ENCODE data around the gene SLC22A4.

The SLC22A4 gene

GRCh38 chr5:132297211-132297940 lies 3.2 kb downstream of the SLC22A4 start:
- no peak overlapping the region for H3K27ac ChIP-seq (ENCODE audit: low read depth, low read length)
- H3K27me3 ChIP-seq (ENCODE audit: control insufficient read depth, insufficient read depth, low read length): peaks cover 23% of the 10 kb centered on the region
- no peaks in the 10 kb centered on the region for H3K36me3 ChIP-seq (ENCODE audit: control insufficient read depth, insufficient read depth, low read length)
- H3K4me1 ChIP-seq (ENCODE audit: control insufficient read depth, insufficient read depth, low read length): peaks cover 23% of the 10 kb centered on the region
- no peak overlapping the region for H3K4me3 ChIP-seq (ENCODE audit: low read depth, low read length)
- no peak overlapping the region for H3K9ac ChIP-seq (ENCODE audit: low read length)
- no peaks in the 10 kb centered on the region for H3K9me3 ChIP-seq (ENCODE audit: control insufficient read depth, insufficient read depth, low read depth, low read length)

DNA sequence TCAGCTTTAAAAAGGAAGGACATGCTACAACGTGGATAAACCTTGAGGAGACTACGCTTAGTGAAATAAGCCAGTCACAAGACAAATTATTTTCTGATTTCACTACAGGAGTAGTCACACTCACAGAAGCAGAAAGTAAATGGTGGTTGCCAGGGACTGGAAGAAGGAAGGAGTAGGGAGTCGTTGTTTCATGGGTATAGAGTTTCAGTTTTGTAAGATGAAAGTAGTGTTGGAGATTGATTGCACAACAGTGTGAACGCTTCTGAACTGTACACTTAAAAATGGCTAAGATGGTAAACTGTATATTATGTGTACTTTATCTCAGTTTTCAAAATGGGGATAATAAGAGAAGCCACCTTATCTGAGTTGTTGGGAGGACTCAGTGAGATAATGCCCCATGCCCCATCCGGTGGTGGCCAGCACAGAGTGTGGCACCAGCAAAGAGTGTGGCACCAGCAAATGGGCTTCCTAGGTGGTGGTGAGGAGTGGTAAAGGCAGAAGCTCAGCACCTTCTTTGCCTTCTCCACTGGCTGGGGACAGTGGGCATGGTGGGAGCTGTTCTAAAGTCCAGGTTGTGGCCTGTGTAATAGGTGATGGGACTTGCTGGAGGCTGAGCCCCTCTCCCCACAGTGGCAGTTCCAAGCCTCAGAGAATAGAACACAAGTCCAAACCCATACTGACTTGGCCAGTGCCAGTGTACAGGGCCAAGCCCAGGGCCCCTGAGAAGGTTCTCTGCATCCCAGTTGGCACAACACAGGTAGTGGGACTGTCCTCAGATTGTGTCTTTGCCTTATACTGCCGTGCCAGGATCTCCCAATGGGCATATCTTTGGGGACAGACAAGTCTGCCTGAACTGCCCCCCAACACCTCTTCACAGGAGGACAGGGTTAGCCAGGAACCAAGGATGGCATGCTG lies 4.4 kb downstream of the SLC22A4 start:
- peaks cover 15% of the 10 kb centered on the region; the same call in 1 of the 2 replicates for H3K4me1 ChIP-seq (ENCODE audit: control insufficient read depth, insufficient read depth, low read length)
- no peak overlapping the region for H3K4me3 ChIP-seq (ENCODE audit: low read depth, low read length)
- no peak overlapping the region for H3K9ac ChIP-seq (ENCODE audit: low read length)
- no peaks in the 10 kb centered on the region for H3K9me3 ChIP-seq (ENCODE audit: control insufficient read depth, insufficient read depth, low read depth, low read length)
- H3K27ac ChIP-seq (ENCODE audit: low read depth, low read length): no peak overlapping the region
- peaks cover 23% of the 10 kb centered on the region for H3K27me3 ChIP-seq (ENCODE audit: control insufficient read depth, insufficient read depth, low read length)
- H3K36me3 ChIP-seq (ENCODE audit: control insufficient read depth, insufficient read depth, low read length): no peaks in the 10 kb centered on the region

GRCh38 chr5:132299917-132300316 lies 5.7 kb downstream of the SLC22A4 start:
- peaks cover 12% of the 10 kb centered on the region; the same call in 1 of the 2 replicates for H3K4me1 ChIP-seq (ENCODE audit: control insufficient read depth, insufficient read depth, low read length)
- no peak overlapping the region for H3K4me3 ChIP-seq (ENCODE audit: low read depth, low read length)
- no peak overlapping the region for H3K9ac ChIP-seq (ENCODE audit: low read length)
- H3K27me3 ChIP-seq (ENCODE audit: control insufficient read depth, insufficient read depth, low read length): peaks cover 15% of the 10 kb centered on the region
- no peaks in the 10 kb centered on the region for H3K9me3 ChIP-seq (ENCODE audit: control insufficient read depth, insufficient read depth, low read depth, low read length)
- no peaks in the 10 kb centered on the region for H3K36me3 ChIP-seq (ENCODE audit: control insufficient read depth, insufficient read depth, low read length)
- H3K27ac ChIP-seq (ENCODE audit: low read depth, low read length): no peak overlapping the region

DNA sequence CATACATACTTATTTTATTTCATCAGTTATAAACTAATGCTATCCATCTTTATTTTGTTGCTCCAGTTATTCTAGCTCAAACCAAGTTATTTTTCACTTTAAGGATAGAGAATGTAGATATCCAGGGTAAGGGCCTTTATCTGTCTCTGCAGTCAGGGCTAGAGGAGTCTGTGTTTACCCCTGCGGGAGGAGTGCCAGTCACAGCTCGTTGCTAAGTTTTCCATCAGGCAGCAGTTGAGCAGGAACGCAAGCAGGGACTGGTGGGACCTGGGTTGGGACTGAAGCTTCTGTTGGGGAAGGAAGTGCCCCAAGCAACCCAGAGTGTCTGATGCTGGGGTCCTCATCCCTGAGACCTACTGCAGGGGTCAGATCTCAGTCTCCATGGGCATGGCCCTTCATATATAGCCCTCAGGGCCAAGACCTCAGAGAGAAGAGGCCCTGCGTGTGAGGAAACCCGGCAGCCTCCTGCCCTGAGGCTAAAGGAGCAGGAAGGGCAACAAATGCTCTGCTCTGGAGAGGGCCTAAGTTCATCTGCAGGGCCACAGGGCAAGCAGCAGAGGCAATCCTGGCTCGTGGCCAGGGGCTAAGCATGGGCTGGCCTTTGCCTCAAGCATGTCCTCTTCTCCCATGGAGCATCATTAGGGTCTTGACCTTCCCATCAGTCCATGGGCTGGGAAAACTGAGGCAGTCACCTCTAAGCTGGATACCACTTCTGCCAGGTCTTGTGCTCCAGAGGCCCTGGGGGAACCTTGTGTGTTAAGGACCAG lies 6.6 kb downstream of the SLC22A4 start:
- H3K9ac ChIP-seq (ENCODE audit: low read length): no peak overlapping the region

DNA sequence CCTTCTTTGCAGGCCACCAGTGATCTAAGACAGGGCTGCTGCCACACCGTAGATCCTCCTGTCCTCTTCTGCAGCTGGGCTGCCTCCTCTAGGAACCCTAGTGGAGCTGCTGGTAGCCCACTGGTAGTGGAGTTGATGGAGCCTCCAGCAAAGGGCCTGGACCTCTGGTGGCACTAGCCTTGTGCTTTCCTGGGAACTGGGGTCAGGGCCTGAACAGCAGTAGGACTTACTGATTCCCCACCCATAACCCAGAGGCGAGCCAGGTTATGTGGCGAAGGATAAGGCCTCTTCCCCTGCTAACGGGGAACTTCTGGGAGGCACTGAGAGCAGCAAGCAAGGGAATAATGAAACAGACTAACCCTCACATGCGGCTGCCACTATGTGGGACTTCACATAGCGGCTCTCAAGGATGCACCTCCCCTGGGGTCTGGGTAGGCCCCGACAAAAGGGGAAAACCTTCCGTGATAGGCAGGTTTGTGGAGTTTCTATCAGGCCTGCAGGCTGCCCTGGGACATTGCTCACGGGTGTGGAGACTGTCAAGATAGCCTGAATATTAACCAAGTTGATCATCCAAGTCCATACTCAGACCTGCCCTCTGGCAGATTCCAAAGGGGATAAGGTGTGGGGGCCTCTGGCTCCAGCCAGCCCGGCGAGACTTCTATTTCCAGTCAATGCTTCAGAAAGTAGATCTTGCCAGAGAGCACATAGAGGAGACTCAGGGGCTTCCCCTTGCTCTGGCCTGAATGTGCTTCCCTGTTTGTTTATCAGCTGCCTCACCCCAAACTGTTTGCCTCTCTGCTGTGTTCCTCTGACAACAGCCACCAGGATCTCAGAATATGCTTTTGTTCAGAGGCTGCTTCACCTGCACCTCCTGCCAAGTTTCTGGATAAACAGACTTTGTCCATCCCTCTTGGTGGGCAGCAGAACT lies 7.4 kb downstream of the SLC22A4 start:
- no peak overlapping the region for H3K27ac ChIP-seq (ENCODE audit: low read depth, low read length)
- no peaks in the 10 kb centered on the region for H3K27me3 ChIP-seq (ENCODE audit: control insufficient read depth, insufficient read depth, low read length)
- no peaks in the 10 kb centered on the region for H3K36me3 ChIP-seq (ENCODE audit: control insufficient read depth, insufficient read depth, low read length)
- no peak overlapping the region for H3K9ac ChIP-seq (ENCODE audit: low read length)
- peaks cover 6% of the 10 kb centered on the region; the same call in 1 of the 2 replicates for H3K4me1 ChIP-seq (ENCODE audit: control insufficient read depth, insufficient read depth, low read length)
- no peak overlapping the region for H3K4me3 ChIP-seq (ENCODE audit: low read depth, low read length)
- peaks cover 2% of the 10 kb centered on the region; the same call in 1 of the 2 replicates for H3K9me3 ChIP-seq (ENCODE audit: control insufficient read depth, insufficient read depth, low read depth, low read length)

More for the DNA sequence above, 6.6 kb downstream of the SLC22A4 start:
- H3K27ac ChIP-seq (ENCODE audit: low read depth, low read length): no peak overlapping the region
- peaks cover under 1% of the 10 kb centered on the region; the same call in 1 of the 2 replicates for H3K9me3 ChIP-seq (ENCODE audit: control insufficient read depth, insufficient read depth, low read depth, low read length)
- no peak overlapping the region for H3K4me3 ChIP-seq (ENCODE audit: low read depth, low read length)
- H3K4me1 ChIP-seq (ENCODE audit: control insufficient read depth, insufficient read depth, low read length): peaks cover 6% of the 10 kb centered on the region; the same call in 1 of the 2 replicates
- H3K36me3 ChIP-seq (ENCODE audit: control insufficient read depth, insufficient read depth, low read length): no peaks in the 10 kb centered on the region
- peaks cover 7% of the 10 kb centered on the region for H3K27me3 ChIP-seq (ENCODE audit: control insufficient read depth, insufficient read depth, low read length)

DNA sequence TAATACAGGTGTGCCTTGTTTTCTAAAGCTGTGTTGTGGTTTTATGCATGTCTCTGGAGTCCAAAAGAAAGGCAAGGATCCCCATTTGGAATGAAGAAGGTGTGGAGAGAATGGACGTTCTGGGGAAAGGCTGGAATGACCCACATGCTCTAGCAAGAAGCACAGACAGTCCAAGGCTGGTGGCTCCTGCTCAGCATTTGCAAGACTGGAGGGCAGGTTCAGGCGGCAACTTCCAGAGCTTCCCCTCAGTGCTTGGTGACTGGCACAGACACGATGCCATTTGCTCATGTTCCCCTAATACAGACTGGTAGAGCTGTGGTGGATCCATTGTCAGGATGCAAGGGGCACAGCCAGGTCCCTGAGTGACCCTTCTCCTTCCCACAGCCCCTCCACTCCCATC lies 8.2 kb downstream of the SLC22A4 start:
- Histone ChIP-seq H3K9me3 (ENCODE audit: control insufficient read depth, insufficient read depth, low read depth, low read length) (peaks cover 2% of the 10 kb centered on the region; the same call in 1 of the 2 replicates), H3K27me3 (ENCODE audit: control insufficient read depth, insufficient read depth, low read length) (no peaks in the 10 kb centered on the region), H3K9ac (ENCODE audit: low read length) (no peak overlapping the region), H3K27ac (ENCODE audit: low read depth, low read length) (no peak overlapping the region), H3K36me3 (ENCODE audit: control insufficient read depth, insufficient read depth, low read length) (no peaks in the 10 kb centered on the region), H3K4me3 (ENCODE audit: low read depth, low read length) (no peak overlapping the region), H3K4me1 (ENCODE audit: control insufficient read depth, insufficient read depth, low read length) (peaks cover 6% of the 10 kb centered on the region; the same call in 1 of the 2 replicates)

DNA sequence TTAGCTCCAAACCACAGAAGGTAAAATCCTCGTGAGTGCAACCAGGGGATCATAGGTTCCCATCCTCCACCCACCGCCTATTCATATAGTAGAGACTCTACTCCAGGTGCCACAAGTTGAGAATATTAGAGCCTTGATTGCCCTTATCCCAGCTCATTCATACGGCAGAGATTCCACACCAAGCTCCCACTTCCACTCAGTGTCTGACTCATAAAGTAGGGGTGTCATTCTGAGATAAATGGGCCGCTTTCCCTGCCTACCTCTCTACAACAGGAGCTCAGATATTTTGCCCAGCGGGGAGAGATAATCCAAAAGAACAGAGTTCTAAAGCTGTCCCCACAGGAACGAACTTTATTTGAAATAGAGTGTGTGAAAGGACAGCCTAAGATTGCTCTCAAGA lies 9.4 kb downstream of the SLC22A4 start:
- peaks cover 6% of the 10 kb centered on the region; the same call in 1 of the 2 replicates for H3K4me1 ChIP-seq (ENCODE audit: control insufficient read depth, insufficient read depth, low read length)
- no peak overlapping the region for H3K9ac ChIP-seq (ENCODE audit: low read length)
- no peaks in the 10 kb centered on the region for H3K27me3 ChIP-seq (ENCODE audit: control insufficient read depth, insufficient read depth, low read length)
- H3K27ac ChIP-seq (ENCODE audit: low read depth, low read length): no peak overlapping the region
- peaks cover 2% of the 10 kb centered on the region; the same call in 1 of the 2 replicates for H3K9me3 ChIP-seq (ENCODE audit: control insufficient read depth, insufficient read depth, low read depth, low read length)
- no peak overlapping the region for H3K4me3 ChIP-seq (ENCODE audit: low read depth, low read length)
- no peaks in the 10 kb centered on the region for H3K36me3 ChIP-seq (ENCODE audit: control insufficient read depth, insufficient read depth, low read length)

DNA sequence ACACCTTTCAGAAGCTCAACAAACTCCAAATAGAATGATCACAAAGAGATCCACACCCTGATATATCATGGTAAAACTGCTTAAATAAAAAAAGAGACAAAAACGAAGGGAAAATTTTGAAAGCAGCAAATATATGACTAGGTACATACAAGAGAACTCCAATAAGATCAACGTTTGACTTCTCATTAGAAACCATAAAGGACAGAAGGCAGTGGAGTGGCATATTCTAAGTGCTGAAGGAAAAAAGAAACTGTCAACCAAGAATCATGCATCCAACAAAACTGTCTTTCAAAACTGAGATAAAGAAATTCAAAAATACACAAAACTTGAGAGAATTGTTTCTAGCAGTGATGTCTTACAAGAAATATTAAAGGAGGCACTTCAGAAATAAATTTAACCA lies 11.2 kb downstream of the SLC22A4 start:
- no peak overlapping the region for H3K4me3 ChIP-seq (ENCODE audit: low read depth, low read length)
- H3K9ac ChIP-seq (ENCODE audit: low read length): no peak overlapping the region
- H3K4me1 ChIP-seq (ENCODE audit: control insufficient read depth, insufficient read depth, low read length): peaks cover 6% of the 10 kb centered on the region; the same call in 1 of the 2 replicates
- peaks cover 2% of the 10 kb centered on the region; the same call in 1 of the 2 replicates for H3K9me3 ChIP-seq (ENCODE audit: control insufficient read depth, insufficient read depth, low read depth, low read length)
- H3K36me3 ChIP-seq (ENCODE audit: control insufficient read depth, insufficient read depth, low read length): no peaks in the 10 kb centered on the region
- H3K27me3 ChIP-seq (ENCODE audit: control insufficient read depth, insufficient read depth, low read length): no peaks in the 10 kb centered on the region
- no peak overlapping the region for H3K27ac ChIP-seq (ENCODE audit: low read depth, low read length)

DNA sequence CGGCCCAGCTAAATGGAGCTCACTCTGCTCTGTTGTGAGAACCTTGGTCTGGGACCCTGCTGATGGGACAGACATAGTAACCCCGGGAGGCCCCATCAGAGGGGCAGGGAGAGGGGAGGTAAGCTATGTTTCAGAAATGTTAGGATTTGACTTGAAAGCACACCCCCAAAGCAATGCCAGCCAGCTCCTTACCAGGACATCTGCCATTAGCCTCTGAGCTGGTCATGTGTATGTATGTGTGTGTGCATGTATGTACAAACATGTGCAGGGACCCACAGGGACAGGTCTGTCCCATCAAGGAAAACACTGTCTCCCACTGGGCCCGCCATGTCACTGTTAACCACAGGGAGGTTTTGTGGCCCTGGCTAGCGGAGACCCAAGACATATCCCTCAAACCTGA lies 14.5 kb downstream of the SLC22A4 start:
- no peak overlapping the region for H3K9ac ChIP-seq (ENCODE audit: low read length)
- H3K27me3 ChIP-seq (ENCODE audit: control insufficient read depth, insufficient read depth, low read length): no peaks in the 10 kb centered on the region
- H3K27ac ChIP-seq (ENCODE audit: low read depth, low read length): no peak overlapping the region
- H3K9me3 ChIP-seq (ENCODE audit: control insufficient read depth, insufficient read depth, low read depth, low read length): peaks cover 2% of the 10 kb centered on the region; the same call in 1 of the 2 replicates
- H3K4me3 ChIP-seq (ENCODE audit: low read depth, low read length): no peak overlapping the region
- no peaks in the 10 kb centered on the region for H3K4me1 ChIP-seq (ENCODE audit: control insufficient read depth, insufficient read depth, low read length)
- H3K36me3 ChIP-seq (ENCODE audit: control insufficient read depth, insufficient read depth, low read length): no peaks in the 10 kb centered on the region

DNA sequence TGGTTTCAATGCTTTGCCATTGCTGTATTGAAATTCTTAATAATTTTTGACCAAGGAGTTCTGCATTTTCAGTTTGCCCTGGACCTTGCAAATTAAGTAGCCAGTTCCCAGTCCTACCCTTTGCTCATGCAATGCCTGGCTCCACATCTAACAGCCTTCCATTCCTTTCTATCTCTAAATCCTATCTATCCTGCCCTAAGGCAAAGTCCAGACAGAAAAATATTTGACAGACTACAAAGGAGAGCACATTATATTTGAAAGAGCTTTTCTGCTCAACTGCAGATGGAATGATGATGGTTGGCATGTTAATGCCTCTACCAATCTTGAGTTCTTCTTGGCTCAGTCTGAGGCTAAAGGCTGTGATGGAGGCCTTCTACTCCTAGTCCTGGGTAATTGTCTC lies 15.5 kb downstream of the SLC22A4 start:
- Histone ChIP-seq H3K9me3 (ENCODE audit: control insufficient read depth, insufficient read depth, low read depth, low read length) (peaks cover 2% of the 10 kb centered on the region; the same call in 1 of the 2 replicates), H3K9ac (ENCODE audit: low read length) (no peak overlapping the region), H3K4me1 (ENCODE audit: control insufficient read depth, insufficient read depth, low read length) (no peaks in the 10 kb centered on the region), H3K36me3 (ENCODE audit: control insufficient read depth, insufficient read depth, low read length) (no peaks in the 10 kb centered on the region), H3K27me3 (ENCODE audit: control insufficient read depth, insufficient read depth, low read length) (no peaks in the 10 kb centered on the region), H3K4me3 (ENCODE audit: low read depth, low read length) (no peak overlapping the region), H3K27ac (ENCODE audit: low read depth, low read length) (no peak overlapping the region)

Measured in HUES6 (cell line).